Osteoblast (primary cell): Measurements from ENCODE around the gene TM4SF4. TPM values are rescaled to one million over a fixed set of nuclear protein-coding genes. Genes with fewer than 3 reads are reported as not detected.

ENCODE experiments used
- DNase-seq: peaks from one replicate; pipeline ENCODE4 v3.0.0; 2011; ENCODE audit warnings: low spot score, mixed read lengths; ENCODE audit not compliant: insufficient read length; ENCODE audit errors: missing footprints
- H2AFZ ChIP-seq: 2 replicates; pipeline ENCODE4 v1.6.0; 2011; ENCODE audit warnings: mild to moderate bottlenecking, low read length
- H3K27ac ChIP-seq: 2 replicates; pipeline ENCODE4 v1.5.1; 2011; ENCODE audit warnings: mild to moderate bottlenecking, low read depth, low read length, moderate library complexity
- H3K27me3 ChIP-seq: 2 replicates; pipeline ENCODE4 v1.6.0; 2012; ENCODE audit warnings: mild to moderate bottlenecking, control low read depth, inconsistent platforms, low read length, moderate library complexity; ENCODE audit not compliant: insufficient read depth
- H3K36me3 ChIP-seq: 2 replicates; pipeline ENCODE4 v1.5.1; 2011; ENCODE audit warnings: mild to moderate bottlenecking, low read length, control low read depth, moderate library complexity; ENCODE audit not compliant: insufficient read depth
- H3K4me1 ChIP-seq: 2 replicates; pipeline ENCODE4 v1.5.1; 2011; ENCODE audit warnings: mild to moderate bottlenecking, low read length, control low read depth, moderate library complexity; ENCODE audit not compliant: insufficient read depth
- H3K4me2 ChIP-seq: 2 replicates; pipeline ENCODE4 v1.6.0; 2011; ENCODE audit warnings: mild to moderate bottlenecking, low read length; ENCODE audit not compliant: insufficient read depth
- H3K4me3 ChIP-seq: fragments of 200-600 bp; sonication (generic); 3 replicates; pipeline ENCODE4 v1.5.1; 2012; ENCODE audit warnings: mild to moderate bottlenecking, low read length, inconsistent platforms; ENCODE audit not compliant: insufficient read depth
- H3K79me2 ChIP-seq: 2 replicates; pipeline ENCODE4 v1.6.0; 2012; ENCODE audit warnings: mild to moderate bottlenecking, low read length, control low read depth, inconsistent platforms; ENCODE audit not compliant: insufficient read depth
- H3K9me3 ChIP-seq: 2 replicates; pipeline ENCODE4 v1.5.1; 2011; ENCODE audit warnings: low read depth, low read length, control low read depth
- H4K20me1 ChIP-seq: 2 replicates; pipeline ENCODE4 v1.6.0; 2012; ENCODE audit warnings: mild to moderate bottlenecking, low read length, control low read depth; ENCODE audit not compliant: insufficient read depth
- CTCF ChIP-seq: IDR thresholded peaks from 2 replicates; pipeline ENCODE4 v1.5.1; 2011; ENCODE audit warnings: mild to moderate bottlenecking, low read depth, low read length, moderate library complexity; ENCODE audit errors: extremely low read depth
- total RNA-seq: library from RNA; depleted of rRNA; stranded (reverse); fragments of >200 nt; gene quantifications from 2 replicates; pipeline ENCODE4 v1.2.3, GENCODE V29; 2012

TM4SF4 gene
- under 0.01 TPM in 1 of 2 replicates, not detected in the other for total RNA-seq

- no peak within 1 kb of the TSS for H3K4me3 ChIP-seq
- H4K20me1 ChIP-seq = no peaks in the 10 kb centered on the region
- DNase-seq = no peak
- H3K27ac ChIP-seq = peak within 1 kb of the TSS; percentile 67
- peak within 1 kb of the TSS; percentile 35 for H3K4me2 ChIP-seq
- H3K79me2 ChIP-seq = no peaks in the 10 kb centered on the region
- H3K36me3 ChIP-seq = no peaks in the 10 kb centered on the region
- TF ChIP-seq CTCF = no peak
- H3K4me1 ChIP-seq = peaks cover 46% of the 10 kb centered on the region
- H3K27me3 ChIP-seq = no peaks in the 10 kb centered on the region
- H2AFZ ChIP-seq = no peak within 1 kb of the TSS
- H3K9me3 ChIP-seq = no peaks in the 10 kb centered on the region
Observed at GRCh38 chr3:149474250-149474817, at the start of gene TM4SF4. TM4SF4 (plus strand) TSS chr3:149474697; CDS start chr3:149474878, 181 bp downstream.

GRCh38 chr3:149424918-149425317, 49.6 kb upstream of the TM4SF4 start:
- H3K4me3 ChIP-seq = peak overlapping the region; percentile 19
- H2AFZ ChIP-seq = peak overlapping the region; percentile 90
- no peak overlapping the region for H3K27ac ChIP-seq
- H3K4me2 ChIP-seq = peak overlapping the region; percentile 56
- no peak for DNase-seq
- H4K20me1 ChIP-seq = no peaks in the 10 kb centered on the region
- no peaks in the 10 kb centered on the region for H3K9me3 ChIP-seq
- no peaks in the 10 kb centered on the region for H3K79me2 ChIP-seq
- no peaks in the 10 kb centered on the region for H3K27me3 ChIP-seq
- TF ChIP-seq CTCF = no peak
- no peaks in the 10 kb centered on the region for H3K4me1 ChIP-seq
- H3K36me3 ChIP-seq = no peaks in the 10 kb centered on the region

GRCh38 chr3:149426325-149426724, 48.2 kb upstream of the TM4SF4 start:
- DNase-seq = no peak

GRCh38 chr3:149428087-149428486, 46.4 kb upstream of the TM4SF4 start:
- H3K4me3 ChIP-seq = no peak overlapping the region
- H3K36me3 ChIP-seq = no peaks in the 10 kb centered on the region
- TF ChIP-seq CTCF = no peak
- no peaks in the 10 kb centered on the region for H3K79me2 ChIP-seq
- no peaks in the 10 kb centered on the region for H3K4me1 ChIP-seq
- H3K4me2 ChIP-seq = no peak overlapping the region
- no peak overlapping the region for H3K27ac ChIP-seq
- no peak for DNase-seq
- no peak overlapping the region for H2AFZ ChIP-seq
- no peaks in the 10 kb centered on the region for H4K20me1 ChIP-seq
- H3K27me3 ChIP-seq = no peaks in the 10 kb centered on the region
- H3K9me3 ChIP-seq = no peaks in the 10 kb centered on the region

More at GRCh38 chr3:149426325-149426724, 48.2 kb upstream of the TM4SF4 start:
- H3K79me2 ChIP-seq = no peaks in the 10 kb centered on the region
- H3K4me2 ChIP-seq = no peak overlapping the region
- H3K27me3 ChIP-seq = no peaks in the 10 kb centered on the region
- no peak overlapping the region for H3K4me3 ChIP-seq
- no peaks in the 10 kb centered on the region for H3K9me3 ChIP-seq
- TF ChIP-seq CTCF = no peak
- H3K27ac ChIP-seq = no peak overlapping the region
- H3K4me1 ChIP-seq = no peaks in the 10 kb centered on the region
- H2AFZ ChIP-seq = peak overlapping the region; percentile 28
- H3K36me3 ChIP-seq = no peaks in the 10 kb centered on the region
- H4K20me1 ChIP-seq = no peaks in the 10 kb centered on the region
